ENCODE measurements around the gene CXCL12.

Gene CXCL12

GRCh38 chr10:44337081-44337480 is 47.8 kb downstream of the CXCL12 start:
- Mint-ChIP-seq H3K27ac (peak overlapping the region in 1 of 3 experiments; percentile 45), H3K4me1 (peaks cover 32% of the 10 kb centered on the region), H3K36me3 (ENCODE audit: low read depth) (no peaks in the 10 kb centered on the region), H3K27me3 (ENCODE audit: low read depth) (peaks cover 48% of the 10 kb centered on the region), H3K4me3 (no peak overlapping the region), H3K9me3 (no peaks in the 10 kb centered on the region)
- no peak for TF ChIP-seq CTCF (IDR thresholded peaks at IDR 0.05; ENCODE audit: unreplicated experiment in 3 of 3)

GRCh38 chr10:44335330-44336021 is 49.4 kb downstream of the CXCL12 start:
- H3K9me3 Mint-ChIP-seq, result no peaks in the 10 kb centered on the region
- peaks cover 32% of the 10 kb centered on the region for H3K4me1 Mint-ChIP-seq

GRCh38 chr10:44334621-44335184 is 50.2 kb downstream of the CXCL12 start:
- no peaks in the 10 kb centered on the region for H3K9me3 Mint-ChIP-seq
- no peak for TF ChIP-seq CTCF (IDR thresholded peaks at IDR 0.05; ENCODE audit: unreplicated experiment in 3 of 3)
- H3K4me1 Mint-ChIP-seq, result peaks cover 32% of the 10 kb centered on the region
- peak overlapping the region in 1 of 3 experiments; percentile 19 for H3K4me3 Mint-ChIP-seq
- H3K27me3 Mint-ChIP-seq (ENCODE audit: low read depth), result peaks cover 42% of the 10 kb centered on the region
- H3K36me3 Mint-ChIP-seq (ENCODE audit: low read depth), result no peaks in the 10 kb centered on the region
- H3K27ac Mint-ChIP-seq, result peak overlapping the region in 2 of 3 experiments; percentile 40 to 44

More at GRCh38 chr10:44335330-44336021, 49.4 kb downstream of the CXCL12 start:
- TF ChIP-seq CTCF (IDR thresholded peaks at IDR 0.05; ENCODE audit: unreplicated experiment in 3 of 3), result no peak
- peak overlapping the region in 1 of 3 experiments; percentile 44 for H3K4me3 Mint-ChIP-seq
- no peak overlapping the region for H3K27ac Mint-ChIP-seq
- no peaks in the 10 kb centered on the region for H3K36me3 Mint-ChIP-seq (ENCODE audit: low read depth)
- peaks cover 48% of the 10 kb centered on the region for H3K27me3 Mint-ChIP-seq (ENCODE audit: low read depth)

- Mint-ChIP-seq H3K27me3 (ENCODE audit: low read depth) (peaks cover 46% of the 10 kb centered on the region), H3K27ac (peak overlapping the region in 1 of 3 experiments; percentile 40), H3K4me3 (no peak overlapping the region), H3K36me3 (ENCODE audit: low read depth) (no peaks in the 10 kb centered on the region), H3K9me3 (no peaks in the 10 kb centered on the region), H3K4me1 (peaks cover 32% of the 10 kb centered on the region)
- TF ChIP-seq CTCF (IDR thresholded peaks at IDR 0.05; ENCODE audit: unreplicated experiment in 3 of 3), result no peak
Measured at GRCh38 chr10:44334091-44334490, 50.8 kb downstream of the CXCL12 start.

- H3K4me3 Mint-ChIP-seq, result no peak overlapping the region
- no peaks in the 10 kb centered on the region for H3K9me3 Mint-ChIP-seq
- H3K4me1 Mint-ChIP-seq, result peaks cover 32% of the 10 kb centered on the region
- TF ChIP-seq CTCF (IDR thresholded peaks at IDR 0.05; ENCODE audit: unreplicated experiment in 3 of 3), result no peak
- H3K36me3 Mint-ChIP-seq (ENCODE audit: low read depth), result no peaks in the 10 kb centered on the region
- peaks cover 44% of the 10 kb centered on the region for H3K27me3 Mint-ChIP-seq (ENCODE audit: low read depth)
- H3K27ac Mint-ChIP-seq, result peak overlapping the region in 1 of 3 experiments; percentile 19
Measured at GRCh38 chr10:44333511-44333910, 51.4 kb downstream of the CXCL12 start.

GRCh38 chr10:44332465-44332864 is 52.4 kb downstream of the CXCL12 start:
- no peak for TF ChIP-seq CTCF (IDR thresholded peaks at IDR 0.05; ENCODE audit: unreplicated experiment in 3 of 3)
- Mint-ChIP-seq H3K27ac (no peak overlapping the region), H3K36me3 (ENCODE audit: low read depth) (no peaks in the 10 kb centered on the region), H3K27me3 (ENCODE audit: low read depth) (peaks cover 42% of the 10 kb centered on the region), H3K4me3 (no peak overlapping the region), H3K4me1 (peaks cover 32% of the 10 kb centered on the region), H3K9me3 (no peaks in the 10 kb centered on the region)
